Mucosa of stomach (tissue), 1 donor: Measurements from ENCODE around the gene RAB5B.

Source experiments
- H3K27me3 ChIP-seq: one replicate; pipeline ENCODE4 v1.7.0; 2013; ENCODE audit warnings: mild to moderate bottlenecking, low read length; ENCODE audit not compliant: control insufficient read depth, insufficient read depth
- H3K36me3 ChIP-seq: one replicate; pipeline ENCODE4 v1.7.0; 2013; ENCODE audit warnings: low read length; ENCODE audit not compliant: control insufficient read depth, insufficient read depth
- H3K4me1 ChIP-seq: one replicate; pipeline ENCODE4 v1.7.0; 2013; ENCODE audit warnings: mild to moderate bottlenecking, low read length; ENCODE audit not compliant: control insufficient read depth, insufficient read depth
- H3K4me3 ChIP-seq: one replicate; pipeline ENCODE4 v1.7.0; 2013; ENCODE audit warnings: low read length
- H3K9ac ChIP-seq: one replicate; pipeline ENCODE4 v1.7.0; 2013; ENCODE audit warnings: mild to moderate bottlenecking, low read length, moderate library complexity
- H3K9me3 ChIP-seq: one replicate; pipeline ENCODE4 v1.7.0; 2013; ENCODE audit warnings: mild to moderate bottlenecking, low read length, moderate library complexity; ENCODE audit not compliant: control insufficient read depth
- donor health status: Pancreatic carcinoma.

RAB5B gene

DNA sequence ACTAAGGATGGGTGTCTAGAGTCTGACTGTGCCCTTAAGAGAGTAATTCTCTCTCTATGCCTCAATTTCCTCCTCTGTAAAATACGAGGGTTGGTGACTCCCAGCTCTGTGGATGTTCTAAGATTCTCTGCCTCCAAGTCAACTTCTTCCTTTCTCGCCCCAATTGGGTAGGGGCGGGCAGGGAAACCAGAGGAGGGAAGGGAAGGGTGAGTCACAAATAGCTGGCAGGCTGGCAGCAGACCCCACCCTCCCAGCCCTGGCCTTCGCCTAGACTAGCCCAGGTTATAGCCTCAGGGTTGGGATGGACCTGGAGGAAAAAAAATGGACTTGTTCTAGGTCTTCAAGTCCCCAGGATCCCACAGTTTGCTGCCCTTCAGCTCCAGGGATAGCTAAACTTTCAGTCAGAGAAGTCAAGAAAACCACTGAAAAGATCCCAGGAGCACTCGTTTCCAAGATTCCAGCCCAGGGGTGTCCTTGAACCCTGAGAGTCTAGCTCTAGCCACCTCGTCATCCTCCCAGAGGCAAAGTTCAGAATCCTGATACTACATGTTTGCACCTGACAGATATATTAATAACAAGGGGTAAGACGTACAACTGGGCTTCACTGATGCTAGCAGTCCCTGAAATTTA lies 40.6 kb upstream of the RAB5B start:
- Histone ChIP-seq H3K9ac (no peak overlapping the region), H3K9me3 (no peaks in the 10 kb centered on the region), H3K36me3 (no peaks in the 10 kb centered on the region), H3K27me3 (no peaks in the 10 kb centered on the region), H3K4me3 (no peak overlapping the region), H3K4me1 (peaks cover 21% of the 10 kb centered on the region)

DNA sequence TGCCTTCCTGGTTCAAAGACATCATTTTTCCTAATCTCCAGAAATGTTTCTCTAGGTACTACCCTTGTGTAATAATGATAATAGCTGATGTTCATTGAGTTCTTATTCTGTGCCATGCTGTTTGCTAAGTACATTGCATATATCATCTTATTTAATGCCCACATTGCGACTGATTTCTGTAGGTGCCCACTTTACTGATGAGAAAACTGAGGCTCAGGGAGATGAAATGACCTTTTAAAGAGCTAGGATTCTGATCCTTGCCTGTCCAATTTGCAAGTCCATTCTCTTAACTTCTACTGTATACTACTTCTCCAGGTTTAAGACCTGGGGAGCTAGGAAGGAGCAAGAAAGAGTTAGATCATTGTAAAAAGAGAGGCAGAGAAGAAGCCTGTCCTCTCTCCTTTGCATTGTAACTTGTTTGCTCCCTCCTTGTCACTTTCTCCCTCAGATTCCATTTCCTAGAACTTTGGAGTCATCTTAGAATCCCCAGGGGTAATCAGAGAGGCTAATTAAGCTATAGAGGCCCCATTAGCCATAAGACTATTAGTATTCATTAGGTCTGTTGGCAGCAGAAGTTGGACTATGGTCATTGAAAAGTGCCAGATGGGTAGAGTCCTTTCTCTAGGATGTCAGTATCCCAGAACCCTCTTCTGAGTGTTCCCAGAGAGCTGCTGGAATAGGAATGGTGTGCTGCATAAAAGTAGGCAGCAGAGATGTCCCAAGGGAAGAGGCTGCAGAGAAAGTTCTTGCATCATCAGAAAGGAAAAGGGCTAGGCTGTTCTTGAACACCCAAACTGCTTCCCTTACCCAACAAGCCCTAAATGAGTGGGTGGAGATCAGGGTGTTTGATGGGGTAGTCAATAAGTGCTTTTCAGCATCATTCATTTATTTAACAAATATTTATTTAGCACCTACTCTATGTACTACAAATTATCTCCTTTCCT lies 39.8 kb upstream of the RAB5B start:
- peaks cover 21% of the 10 kb centered on the region for H3K4me1 ChIP-seq
- H3K36me3 ChIP-seq = no peaks in the 10 kb centered on the region
- no peak overlapping the region for H3K9ac ChIP-seq
- no peak overlapping the region for H3K4me3 ChIP-seq
- no peaks in the 10 kb centered on the region for H3K27me3 ChIP-seq
- no peaks in the 10 kb centered on the region for H3K9me3 ChIP-seq

DNA sequence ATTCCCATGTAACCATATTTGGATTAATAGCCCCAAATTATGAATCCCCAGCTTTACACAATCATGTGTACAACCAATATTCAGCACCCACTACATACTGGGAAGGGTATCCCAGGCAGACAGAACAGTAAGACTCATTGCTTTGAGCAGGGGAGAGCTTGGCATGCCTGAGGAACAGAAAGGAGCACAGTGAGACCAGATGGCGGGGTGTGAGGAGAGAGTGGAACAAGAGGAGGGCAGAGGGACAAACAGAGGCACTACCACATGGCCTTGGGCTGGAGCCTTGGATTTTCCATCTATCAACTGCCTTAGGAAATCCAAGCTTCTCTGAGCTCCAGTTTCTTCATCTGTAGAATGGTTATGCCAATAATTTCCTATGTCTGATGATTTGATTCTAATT lies 39.1 kb upstream of the RAB5B start:
- Histone ChIP-seq H3K36me3 (no peaks in the 10 kb centered on the region), H3K27me3 (no peaks in the 10 kb centered on the region), H3K9me3 (no peaks in the 10 kb centered on the region), H3K9ac (no peak overlapping the region), H3K4me3 (no peak overlapping the region), H3K4me1 (peaks cover 23% of the 10 kb centered on the region)

DNA sequence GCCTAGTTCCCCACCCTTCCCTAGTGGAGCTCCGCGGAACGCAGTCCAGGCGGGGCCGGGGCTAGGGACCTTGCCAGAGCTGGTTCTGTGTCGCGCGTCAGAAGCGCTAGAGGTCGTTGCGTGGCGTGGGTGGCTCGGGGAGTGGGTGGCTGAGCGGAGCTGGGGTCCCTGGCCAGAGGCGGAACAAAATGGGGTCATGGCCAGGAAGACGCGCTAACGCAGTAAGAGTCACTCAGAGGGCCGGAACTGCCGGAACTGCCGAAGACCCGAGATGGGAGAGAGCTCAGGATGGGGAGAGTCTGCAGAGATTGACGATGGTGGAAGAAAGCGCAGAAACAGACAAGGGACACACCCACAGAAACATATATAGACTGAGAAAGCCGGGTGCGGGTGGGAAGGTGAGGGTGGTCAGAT lies 38.1 kb upstream of the RAB5B start:
- H3K4me1 ChIP-seq = peaks cover 28% of the 10 kb centered on the region
- H3K9ac ChIP-seq = peak overlapping the region; percentile 9
- H3K36me3 ChIP-seq = no peaks in the 10 kb centered on the region
- no peaks in the 10 kb centered on the region for H3K27me3 ChIP-seq
- no peaks in the 10 kb centered on the region for H3K9me3 ChIP-seq
- no peak overlapping the region for H3K4me3 ChIP-seq

- Histone ChIP-seq H3K4me1 (peaks cover 12% of the 10 kb centered on the region), H3K27me3 (no peaks in the 10 kb centered on the region), H3K9ac (no peak overlapping the region), H3K36me3 (no peaks in the 10 kb centered on the region), H3K4me3 (no peak overlapping the region), H3K9me3 (no peaks in the 10 kb centered on the region)
Measured at GRCh38 chr12:55937981-55938380, 35.9 kb upstream of the RAB5B start.

DNA sequence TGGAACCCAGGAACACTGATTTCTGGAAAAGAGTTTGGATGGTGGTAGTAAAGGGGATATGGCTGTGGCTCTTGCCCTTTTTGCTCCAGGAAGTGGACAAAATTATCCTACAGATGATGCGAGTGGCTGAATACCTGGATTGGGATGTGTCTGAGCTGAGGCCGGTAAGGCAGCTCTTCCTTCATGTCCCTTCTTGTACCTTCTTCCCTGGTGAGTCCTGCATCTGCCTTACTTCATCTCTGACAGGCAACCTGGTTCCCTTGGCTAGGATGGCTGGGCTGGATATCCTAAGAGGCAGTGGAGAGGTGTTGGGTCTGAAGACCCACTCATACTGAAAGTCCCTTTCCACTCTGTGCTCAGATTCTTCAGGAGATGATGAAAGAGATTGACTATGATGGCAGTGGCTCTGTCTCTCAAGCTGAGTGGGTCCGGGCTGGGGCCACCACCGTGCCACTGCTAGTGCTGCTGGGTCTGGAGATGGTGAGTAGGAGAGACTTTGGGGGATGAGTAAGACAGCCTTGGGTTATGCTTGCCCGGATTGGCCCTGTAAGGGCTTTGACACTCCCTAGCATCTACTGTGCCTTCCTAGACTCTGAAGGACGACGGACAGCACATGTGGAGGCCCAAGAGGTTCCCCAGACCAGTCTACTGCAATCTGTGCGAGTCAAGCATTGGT lies 34.9 kb upstream of the RAB5B start:
- Histone ChIP-seq H3K9ac (no peak overlapping the region), H3K36me3 (no peaks in the 10 kb centered on the region)

DNA sequence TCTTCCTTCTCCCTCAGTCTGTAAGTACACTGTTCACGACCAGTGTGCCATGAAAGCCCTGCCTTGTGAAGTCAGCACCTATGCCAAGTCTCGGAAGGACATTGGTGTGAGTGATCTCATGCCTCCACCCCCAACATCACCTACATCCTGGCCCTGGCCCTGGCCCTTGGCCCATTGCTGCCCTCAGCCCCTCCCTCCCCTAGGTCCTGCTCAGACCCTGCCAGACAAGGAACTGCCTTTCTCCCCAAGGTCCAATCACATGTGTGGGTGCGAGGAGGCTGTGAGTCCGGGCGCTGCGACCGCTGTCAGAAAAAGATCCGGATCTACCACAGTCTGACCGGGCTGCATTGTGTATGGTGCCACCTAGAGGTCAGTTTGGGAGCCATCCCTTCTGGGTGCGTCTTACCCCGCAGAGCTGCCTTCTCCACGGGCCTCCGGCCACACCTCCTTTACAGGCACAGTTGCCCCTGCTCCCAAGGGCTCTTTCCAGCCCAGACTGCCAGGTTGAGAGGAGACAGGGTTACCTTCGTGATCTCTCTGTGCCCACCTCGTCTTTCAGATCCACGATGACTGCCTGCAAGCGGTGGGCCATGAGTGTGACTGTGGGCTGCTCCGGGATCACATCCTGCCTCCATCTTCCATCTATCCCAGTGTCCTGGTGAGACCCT lies 33.7 kb upstream of the RAB5B start:
- Histone ChIP-seq H3K4me3 (no peak overlapping the region), H3K27me3 (no peaks in the 10 kb centered on the region), H3K9ac (peak overlapping the region; percentile 56), H3K36me3 (no peaks in the 10 kb centered on the region), H3K9me3 (no peaks in the 10 kb centered on the region), H3K4me1 (peaks cover 10% of the 10 kb centered on the region)

More for the DNA sequence above, 34.9 kb upstream of the RAB5B start:
- H3K9me3 ChIP-seq = no peaks in the 10 kb centered on the region
- no peak overlapping the region for H3K4me3 ChIP-seq
- H3K27me3 ChIP-seq = no peaks in the 10 kb centered on the region
- H3K4me1 ChIP-seq = peaks cover 10% of the 10 kb centered on the region

DNA sequence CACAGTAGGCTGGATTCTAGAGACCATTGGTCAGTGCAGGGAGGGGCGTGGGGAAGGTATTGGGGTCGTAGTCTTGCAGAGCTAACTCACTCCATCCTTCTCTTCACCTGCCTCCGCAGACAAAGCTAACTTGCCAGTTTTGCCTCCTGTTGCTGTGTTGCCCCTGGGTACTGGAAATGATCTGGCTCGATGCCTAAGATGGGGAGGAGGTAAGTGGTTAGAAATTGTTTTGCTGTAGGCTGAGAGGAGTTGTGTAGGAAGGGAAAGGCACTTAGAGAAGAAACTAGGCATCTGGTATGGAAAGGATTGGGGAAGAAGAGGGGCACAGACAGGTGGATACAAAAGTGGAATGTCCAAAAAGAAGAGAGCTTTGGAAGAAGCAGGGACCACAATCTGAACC lies 31.8 kb upstream of the RAB5B start:
- H3K4me1 ChIP-seq = peaks cover 10% of the 10 kb centered on the region
- no peak overlapping the region for H3K9ac ChIP-seq
- no peak overlapping the region for H3K4me3 ChIP-seq
- no peaks in the 10 kb centered on the region for H3K36me3 ChIP-seq
- no peaks in the 10 kb centered on the region for H3K9me3 ChIP-seq
- H3K27me3 ChIP-seq = no peaks in the 10 kb centered on the region

DNA sequence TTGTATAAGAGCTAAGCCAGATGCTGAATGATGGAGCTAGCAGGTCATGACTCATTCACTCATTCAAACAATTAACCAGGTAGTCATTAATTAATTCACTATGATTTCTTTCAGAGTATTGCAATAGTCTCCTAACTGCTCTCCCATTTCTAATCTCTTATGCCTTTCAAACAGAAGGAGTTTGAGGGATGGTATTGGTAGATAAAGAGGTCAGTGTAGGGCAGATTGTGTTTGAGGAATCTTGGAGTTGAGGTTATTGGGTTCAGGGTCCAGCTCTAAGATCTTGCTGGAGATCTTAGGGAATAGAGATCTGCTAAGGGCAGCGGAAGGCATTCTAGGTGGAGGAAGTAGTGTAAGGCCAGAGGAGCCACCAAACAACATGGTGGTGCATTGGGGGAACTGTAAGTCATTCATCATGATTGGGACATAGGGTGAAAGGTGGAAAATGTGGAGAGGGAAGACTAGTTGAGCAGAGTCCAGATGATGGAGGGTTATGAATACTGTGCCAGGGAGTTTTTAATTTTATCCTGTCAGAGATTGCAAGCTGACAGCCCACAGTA lies 31.2 kb upstream of the RAB5B start:
- Histone ChIP-seq H3K9ac (no peak overlapping the region), H3K9me3 (no peaks in the 10 kb centered on the region), H3K4me3 (no peak overlapping the region), H3K36me3 (no peaks in the 10 kb centered on the region), H3K4me1 (peaks cover 10% of the 10 kb centered on the region), H3K27me3 (no peaks in the 10 kb centered on the region)

- H3K36me3 ChIP-seq = no peaks in the 10 kb centered on the region
- H3K9ac ChIP-seq = no peak overlapping the region
- no peaks in the 10 kb centered on the region for H3K27me3 ChIP-seq
- no peaks in the 10 kb centered on the region for H3K4me1 ChIP-seq
- H3K4me3 ChIP-seq = no peak overlapping the region
- no peaks in the 10 kb centered on the region for H3K9me3 ChIP-seq
Measured at GRCh38 chr12:55946553-55946952, 27.3 kb upstream of the RAB5B start.

- no peaks in the 10 kb centered on the region for H3K9me3 ChIP-seq
- H3K36me3 ChIP-seq = peaks cover 4% of the 10 kb centered on the region
- H3K4me3 ChIP-seq = no peak overlapping the region
- no peaks in the 10 kb centered on the region for H3K27me3 ChIP-seq
- H3K4me1 ChIP-seq = peaks cover 22% of the 10 kb centered on the region
- H3K9ac ChIP-seq = no peak overlapping the region
Measured at GRCh38 chr12:55955344-55955743, 18.5 kb upstream of the RAB5B start.
